ENCODE data around the gene PARD6B. TPM values are rescaled to one million over a fixed set of nuclear protein-coding genes. Genes with fewer than 3 reads are reported as not detected.

PARD6B gene
- total RNA-seq: 2.0 and 4.3 TPM in 2 replicates

GRCh38 chr20:50731055-50731929 lies at the start of gene PARD6B:
TSS of gene PARD6B (plus strand) at chr20:50731580. CDS start at chr20:50731787, 207 bp downstream.

GRCh38 chr20:50690650-50691572 lies 40.5 kb upstream of the PARD6B start, which contains the start of gene RIPOR3:
TSS of gene RIPOR3 (minus strand) at chr20:50691542. CDS start at chr20:50691128, 414 bp downstream.

GRCh38 chr20:50794846-50795634 lies 63.7 kb downstream of the PARD6B start, which contains the start of gene BCAS4:
TSS of gene BCAS4 (plus strand) at chr20:50795061. CDS start at chr20:50795084, 23 bp downstream.

Other genes with a start within 250 kb of the PARD6B start
- gene PTPN1, start 221.2 kb upstream of the PARD6B start, total RNA-seq: 33.4 and 43.7 TPM in 2 replicates
- gene RIPOR3, start 40.0 kb upstream of the PARD6B start, total RNA-seq: 0.05 and 0.56 TPM in 2 replicates
- gene BCAS4, start 63.5 kb downstream of the PARD6B start, total RNA-seq: 12.8 and 20.3 TPM in 2 replicates
- 20.0 and 27.2 TPM in 2 replicates for gene ADNP, start 199.9 kb downstream of the PARD6B start, total RNA-seq
- 68.6 and 69.6 TPM in 2 replicates for gene DPM1, start 227.0 kb downstream of the PARD6B start, total RNA-seq
- 7.1 and 9.0 TPM in 2 replicates for gene MOCS3, start 227.2 kb downstream of the PARD6B start, total RNA-seq

Measured in airway epithelial cell (primary cell).